GM19468 (cell line): Measurements from ENCODE around the gene HOGA1.
"Not testable (repeated sequence)": the region's sequence is repeated elsewhere in the genome, so short reads cannot be mapped to it uniquely, and the experiment has no call there.

Experiments
- ATAC-seq: cut with Tn5 transposase; IDR thresholded peaks from one replicate; pipeline ENCODE4 v1.9.1; 2021; ENCODE audit warnings: mild to moderate bottlenecking, moderate library complexity, moderate number of reproducible peaks; ENCODE audit not compliant: unreplicated experiment; ENCODE audit errors: extremely low read depth

Gene HOGA1

GRCh38 chr10:97642471-97643159 is 58.4 kb downstream of the HOGA1 start:
- ATAC-seq: not testable (repeated sequence)

- ATAC-seq: no peak
Observed at GRCh38 chr10:97643441-97643985, 59.3 kb downstream of the HOGA1 start.

- no peak for ATAC-seq
Observed at GRCh38 chr10:97644936-97645335, 60.7 kb downstream of the HOGA1 start.

- ATAC-seq: no peak
Observed at GRCh38 chr10:97647556-97647955, 63.4 kb downstream of the HOGA1 start.

- ATAC-seq: peak; percentile 35
Observed at GRCh38 chr10:97648562-97649404, 64.6 kb downstream of the HOGA1 start.

- ATAC-seq: not testable (repeated sequence)
Observed at GRCh38 chr10:97649405-97649750, 65.2 kb downstream of the HOGA1 start.

GRCh38 chr10:97650726-97651125 is 66.5 kb downstream of the HOGA1 start:
- ATAC-seq: no peak

- no peak for ATAC-seq
Observed at GRCh38 chr10:97651773-97652172, 67.6 kb downstream of the HOGA1 start.

GRCh38 chr10:97656777-97657176 is 72.6 kb downstream of the HOGA1 start:
- no peak for ATAC-seq

GRCh38 chr10:97659589-97659988 is 75.4 kb downstream of the HOGA1 start:
- no peak for ATAC-seq
